Breast epithelium (tissue), 4 donors: Measurements from ENCODE around the gene PROCA1. TPM values are rescaled to one million over a fixed set of nuclear protein-coding genes. Genes with fewer than 3 reads are reported as not detected.

Experiments used
- DNase-seq, 2 donors: peaks; one replicate each; pipeline ENCODE4 v3.0.0-alpha.2; 2019; ENCODE audit warnings: low spot score in 2 of 2
- H3K27ac ChIP-seq, 2 donors: fragments of 200-600 bp; sonication (generic) in 1 of 2; one replicate each; pipeline ENCODE4 v1.5.1; 2016 to 2019; ENCODE audit warnings: mild to moderate bottlenecking in 1 of 2
- H3K27me3 ChIP-seq, 2 donors: fragments of 200-600 bp; sonication (generic) in 1 of 2; one replicate each; pipeline versions ENCODE4 v1.5.1 to v1.6.0; 2017 to 2019; ENCODE audit warnings: control low read depth in 1 of 2, mild to moderate bottlenecking in 1 of 2
- H3K36me3 ChIP-seq: fragments of 200-600 bp; one replicate; pipeline ENCODE4 v1.5.1; 2019
- H3K4me1 ChIP-seq, 2 donors: fragments of 200-600 bp; sonication (generic); one replicate each; pipeline ENCODE4 v1.5.1; 2016 to 2019; ENCODE audit warnings: control low read depth in 1 of 2
- H3K4me3 ChIP-seq, 3 donors: fragments of 200-600 bp; sonication (generic); 1 replicate in 2 of 3; 2 replicates in 1 of 3; pipeline ENCODE4 v1.5.1; 2016 to 2019; ENCODE audit warnings: mild to moderate bottlenecking in 3 of 3, moderate library complexity in 2 of 3
- H3K9me3 ChIP-seq, 2 donors: fragments of 200-600 bp; sonication (generic) in 1 of 2; one replicate each; pipeline ENCODE4 v1.5.1; 2016 to 2019; ENCODE audit warnings: control low read depth in 1 of 2
- CTCF ChIP-seq, 3 donors: fragments of 450-650 bp; IDR thresholded peaks; one replicate each; pipeline ENCODE4 v1.5.1; 2016 to 2017; ENCODE audit warnings: antibody characterized with exemption in 3 of 3, mild to moderate bottlenecking in 3 of 3, moderate library complexity in 3 of 3
- POLR2A ChIP-seq: fragments of 450-650 bp; IDR thresholded peaks from one replicate; pipeline ENCODE4 v1.6.1; 2016; ENCODE audit warnings: antibody characterized with exemption, mild to moderate bottlenecking, moderate library complexity
- POLR2AphosphoS5 ChIP-seq, 3 donors: sonication (generic); formaldehyde crosslinking; IDR thresholded peaks; one replicate each; pipeline ENCODE4 v1.6.1; 2017; ENCODE audit warnings: antibody characterized with exemption in 3 of 3
- intact Hi-C: fragments of 100-400 bp; cut with DNase I; formaldehyde crosslinking; loops from one replicate; pipeline ENCODE4 v1.15.1; 2023; ENCODE audit warnings: low total_unique reads
- total RNA-seq, 3 donors: library from RNA; depleted of rRNA; stranded (reverse); fragments of >200 nt; gene quantifications; one replicate each; pipeline ENCODE4 v1.1.0, GENCODE V29; 2016

PROCA1 gene
- total RNA-seq, 3 donors from 2014 or later, result 1.6 to 2.3 (median 1.6) TPM

GRCh38 chr17:28689011-28689410 is 22.7 kb downstream of the PROCA1 start:
- H3K36me3 ChIP-seq, result peaks cover 14% of the 10 kb centered on the region
- H3K9me3 ChIP-seq, result no peaks in the 10 kb centered on the region
- no peaks in the 10 kb centered on the region for H3K4me1 ChIP-seq
- no peak overlapping the region for H3K4me3 ChIP-seq
- no peak for DNase-seq
- intact Hi-C loops, result no loop called here
- no peak overlapping the region for H3K27ac ChIP-seq
- no peaks in the 10 kb centered on the region for H3K27me3 ChIP-seq
- TF ChIP-seq POLR2A, result no peak
- no peak for TF ChIP-seq POLR2AphosphoS5 (IDR thresholded peaks at IDR 0.05)
- no peak for TF ChIP-seq CTCF (IDR thresholded peaks at IDR 0.05)

GRCh38 chr17:28688481-28688880 is 23.2 kb downstream of the PROCA1 start:
- Histone ChIP-seq H3K4me3 (no peak overlapping the region), H3K27me3 (no peaks in the 10 kb centered on the region), H3K36me3 (peaks cover 18% of the 10 kb centered on the region), H3K27ac (no peak overlapping the region), H3K9me3 (no peaks in the 10 kb centered on the region), H3K4me1 (no peaks in the 10 kb centered on the region)
- TF ChIP-seq CTCF (IDR thresholded peaks at IDR 0.05), result no peak
- TF ChIP-seq POLR2A, result no peak
- no peak for TF ChIP-seq POLR2AphosphoS5 (IDR thresholded peaks at IDR 0.05)
- intact Hi-C loops, result no loop called here
- DNase-seq, result no peak

- H3K36me3 ChIP-seq, result peaks cover 37% of the 10 kb centered on the region
- no peak for DNase-seq
- intact Hi-C loops, result no loop called here
- H3K4me1 ChIP-seq, result no peaks in the 10 kb centered on the region
- no peak overlapping the region for H3K4me3 ChIP-seq
- H3K27ac ChIP-seq, result no peak overlapping the region
- TF ChIP-seq CTCF (IDR thresholded peaks at IDR 0.05) (no peak), POLR2AphosphoS5 (IDR thresholded peaks at IDR 0.05) (no peak)
- H3K9me3 ChIP-seq, result no peaks in the 10 kb centered on the region
- no peaks in the 10 kb centered on the region for H3K27me3 ChIP-seq
Measured at GRCh38 chr17:28686296-28686695, 25.4 kb downstream of the PROCA1 start.

- TF ChIP-seq POLR2A (no peak), CTCF (IDR thresholded peaks at IDR 0.05) (no peak), POLR2AphosphoS5 (IDR thresholded peaks at IDR 0.05) (no peak)
- peaks cover 32% of the 10 kb centered on the region for H3K36me3 ChIP-seq
- no peaks in the 10 kb centered on the region for H3K9me3 ChIP-seq
- H3K27ac ChIP-seq, result no peak overlapping the region
- H3K27me3 ChIP-seq, result no peaks in the 10 kb centered on the region
- H3K4me1 ChIP-seq, result no peaks in the 10 kb centered on the region
- no peak overlapping the region for H3K4me3 ChIP-seq
- intact Hi-C loops, result no loop called here
- no peak for DNase-seq
Measured at GRCh38 chr17:28685366-28685765, 26.3 kb downstream of the PROCA1 start.

GRCh38 chr17:28684963-28685362 is 26.7 kb downstream of the PROCA1 start:
- no peak for DNase-seq
- intact Hi-C loops, result no loop called here
- no peaks in the 10 kb centered on the region for H3K27me3 ChIP-seq
- H3K36me3 ChIP-seq, result peaks cover 28% of the 10 kb centered on the region
- no peak overlapping the region for H3K27ac ChIP-seq
- no peaks in the 10 kb centered on the region for H3K9me3 ChIP-seq
- no peak for TF ChIP-seq POLR2A
- H3K4me3 ChIP-seq, result no peak overlapping the region
- H3K4me1 ChIP-seq, result no peaks in the 10 kb centered on the region

- no peak for DNase-seq
- Histone ChIP-seq H3K4me3 (no peak overlapping the region), H3K4me1 (no peaks in the 10 kb centered on the region), H3K36me3 (peaks cover 42% of the 10 kb centered on the region), H3K27ac (no peak overlapping the region), H3K27me3 (no peaks in the 10 kb centered on the region), H3K9me3 (no peaks in the 10 kb centered on the region)
- TF ChIP-seq CTCF (IDR thresholded peaks at IDR 0.05) (no peak), POLR2A (no peak), POLR2AphosphoS5 (IDR thresholded peaks at IDR 0.05) (no peak)
- intact Hi-C loops, result no loop called here
Measured at GRCh38 chr17:28682655-28683054, 29.0 kb downstream of the PROCA1 start.
